ENCODE measurements around the gene ZSWIM8.

Gene ZSWIM8

GRCh38 chr10:73798927-73799560 is 13.6 kb downstream of the ZSWIM8 start:
- DNase-seq: no peak

- no peak for DNase-seq
Observed at GRCh38 chr10:73799899-73800559, 14.6 kb downstream of the ZSWIM8 start.

DNA sequence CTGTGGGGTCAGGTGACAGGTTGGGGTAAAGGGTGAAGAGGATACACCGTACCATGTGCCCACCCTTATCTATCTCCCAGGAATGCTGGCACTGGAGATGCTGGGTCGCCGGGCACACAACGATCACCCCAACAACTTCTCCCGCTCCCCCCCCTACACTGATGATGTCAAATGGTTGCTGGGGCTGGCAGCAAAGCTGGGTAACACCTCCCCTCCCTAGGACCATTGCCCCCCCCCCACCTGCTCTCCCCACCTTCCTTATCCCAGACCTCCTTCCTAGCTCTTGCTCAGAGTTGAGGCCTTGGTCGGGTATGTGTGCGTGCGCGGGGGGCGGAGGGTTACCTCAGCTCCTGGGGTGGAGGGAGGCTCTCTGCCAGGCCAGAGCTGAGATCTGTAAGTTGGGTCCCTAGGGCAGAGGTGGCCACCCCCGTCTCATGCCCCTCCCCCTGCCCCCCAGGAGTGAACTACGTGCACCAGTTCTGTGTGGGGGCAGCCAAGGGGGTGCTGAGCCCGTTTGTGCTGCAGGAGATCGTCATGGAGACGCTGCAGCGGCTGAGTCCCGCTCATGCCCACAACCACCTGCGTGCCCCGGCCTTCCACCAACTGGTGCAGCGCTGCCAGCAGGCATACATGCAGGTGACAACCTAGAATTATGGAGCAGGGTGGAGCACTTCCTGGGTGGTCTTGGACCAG is 15.3 kb downstream of the ZSWIM8 start:
- DNase-seq: no peak

GRCh38 chr10:73801253-73801590 is 15.8 kb downstream of the ZSWIM8 start:
- DNase-seq: no peak

DNA sequence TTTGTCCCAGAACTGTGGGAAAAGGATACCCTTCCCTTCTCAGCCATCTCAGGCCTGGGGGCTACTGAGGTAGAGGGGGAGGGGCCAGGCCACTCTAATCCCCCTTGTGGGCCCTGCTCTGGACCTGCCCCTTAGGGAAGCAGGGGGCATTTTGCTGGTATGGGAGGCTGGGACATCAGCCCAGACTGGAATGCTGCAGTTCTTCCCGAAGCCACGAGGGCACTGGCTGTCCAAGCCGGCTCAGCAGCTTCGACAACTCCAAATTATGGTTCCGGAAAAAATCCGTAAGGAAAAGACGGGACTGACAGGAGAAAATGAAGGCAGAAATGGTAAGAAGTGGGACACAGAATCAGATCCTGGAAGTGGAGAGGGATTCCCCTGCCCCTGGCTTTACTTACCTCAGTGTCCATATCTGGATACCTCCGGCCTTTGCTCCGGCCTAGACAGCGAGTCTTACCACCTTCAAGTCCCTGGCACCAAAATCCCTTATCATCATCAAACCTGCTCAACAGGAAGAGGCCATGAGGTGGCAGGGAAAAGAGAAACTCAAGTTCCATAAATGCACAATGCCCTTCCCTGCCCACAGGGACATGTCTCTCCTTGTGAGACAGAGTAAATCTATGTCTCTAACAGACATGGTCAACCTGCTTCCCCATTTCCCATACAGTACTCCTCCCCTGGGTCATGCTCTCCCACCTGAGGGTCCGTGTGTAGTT is 17.0 kb downstream of the ZSWIM8 start:
- no peak for DNase-seq

DNA sequence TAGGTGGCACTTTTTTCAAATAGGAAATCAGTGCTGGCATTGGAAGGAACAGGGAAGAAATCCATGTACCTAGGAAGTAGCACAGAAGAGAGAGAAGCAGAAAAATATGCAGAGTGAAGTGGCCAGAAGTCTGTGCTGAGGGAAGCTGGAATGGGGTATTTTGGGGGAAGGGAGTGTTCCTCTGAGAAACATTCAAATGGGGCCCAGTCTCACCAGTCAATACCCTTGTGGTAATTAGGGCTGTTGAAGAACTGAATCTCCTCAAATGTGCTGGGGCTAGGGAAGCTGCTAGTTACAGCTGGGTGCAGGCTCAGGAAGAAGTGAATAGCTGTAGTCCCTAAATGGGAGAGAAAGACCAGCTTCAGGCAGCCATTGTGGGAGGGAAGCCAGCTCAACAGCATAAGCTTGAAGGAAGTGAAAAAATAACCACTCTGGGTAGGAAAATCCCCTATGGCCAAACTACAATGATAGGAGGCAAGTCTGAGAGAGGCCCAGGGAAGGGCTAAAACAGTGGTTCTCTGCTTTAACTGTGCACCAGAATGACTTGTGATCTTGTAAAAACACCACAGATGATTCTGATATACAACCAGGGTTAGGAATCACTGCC is 18.4 kb downstream of the ZSWIM8 start:
- DNase-seq: no peak

- DNase-seq: no peak
Observed at GRCh38 chr10:73806176-73806950, 21.0 kb downstream of the ZSWIM8 start.

GRCh38 chr10:73807471-73807870 is 22.1 kb downstream of the ZSWIM8 start:
- no peak for DNase-seq

DNA sequence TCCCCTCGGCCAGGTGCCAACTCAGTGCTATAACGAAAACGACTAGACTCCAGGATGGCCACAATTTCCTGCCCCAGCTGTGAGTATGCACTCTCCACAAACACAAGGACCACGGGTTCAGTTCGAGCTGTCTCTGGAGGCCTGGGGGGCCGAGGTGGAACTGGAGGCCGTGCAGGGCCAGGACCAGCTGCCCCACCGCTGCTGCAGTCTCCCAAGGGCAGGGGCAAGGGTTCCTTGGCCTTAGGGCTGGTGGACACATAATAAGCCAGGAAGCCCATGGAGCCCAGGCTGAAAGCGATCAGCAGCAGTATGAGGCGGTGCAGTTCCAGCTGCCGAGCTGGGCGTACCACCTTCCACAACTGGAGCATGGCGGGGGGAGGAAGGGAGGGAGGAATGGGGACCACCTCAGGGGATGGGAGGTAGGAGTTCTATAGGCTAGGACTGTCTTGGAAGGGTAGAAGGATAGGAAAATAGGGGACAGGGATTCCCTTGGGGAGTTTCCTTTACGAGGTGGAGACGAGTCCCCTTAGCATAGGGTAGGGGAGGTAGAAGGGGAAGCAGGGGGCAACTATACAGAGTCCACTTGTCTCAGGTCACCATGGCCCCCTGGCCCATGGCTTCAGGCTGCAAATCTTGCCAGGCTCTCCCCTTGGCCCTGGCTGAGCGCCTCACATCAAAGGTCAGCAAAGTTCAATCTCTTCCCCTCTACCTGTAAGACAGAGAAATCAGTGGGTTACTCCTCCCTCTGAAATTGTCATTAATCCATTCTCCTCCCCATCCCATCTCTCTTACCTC is 22.8 kb downstream of the ZSWIM8 start:
- no peak for DNase-seq

GRCh38 chr10:73809061-73809818 is 23.8 kb downstream of the ZSWIM8 start:
- DNase-seq: no peak

DNA sequence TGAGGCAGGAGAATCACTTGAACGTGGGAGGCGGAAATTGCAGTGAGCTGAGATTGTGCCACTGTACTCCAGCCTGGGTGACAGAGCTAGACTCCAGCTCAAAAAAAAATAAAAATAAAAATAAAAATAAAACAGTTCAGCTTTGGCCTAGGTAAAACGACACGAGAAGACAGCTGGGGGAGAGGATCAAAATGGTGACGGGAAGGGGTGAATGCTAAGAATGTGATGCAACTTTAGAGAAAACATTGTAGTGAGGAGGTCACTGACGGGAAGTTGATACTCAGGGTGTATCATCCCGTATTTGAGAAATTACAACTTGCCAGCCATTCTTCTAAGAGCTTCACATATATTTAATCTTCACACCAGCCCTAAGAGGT is 24.9 kb downstream of the ZSWIM8 start:
- DNase-seq: no peak

DNA sequence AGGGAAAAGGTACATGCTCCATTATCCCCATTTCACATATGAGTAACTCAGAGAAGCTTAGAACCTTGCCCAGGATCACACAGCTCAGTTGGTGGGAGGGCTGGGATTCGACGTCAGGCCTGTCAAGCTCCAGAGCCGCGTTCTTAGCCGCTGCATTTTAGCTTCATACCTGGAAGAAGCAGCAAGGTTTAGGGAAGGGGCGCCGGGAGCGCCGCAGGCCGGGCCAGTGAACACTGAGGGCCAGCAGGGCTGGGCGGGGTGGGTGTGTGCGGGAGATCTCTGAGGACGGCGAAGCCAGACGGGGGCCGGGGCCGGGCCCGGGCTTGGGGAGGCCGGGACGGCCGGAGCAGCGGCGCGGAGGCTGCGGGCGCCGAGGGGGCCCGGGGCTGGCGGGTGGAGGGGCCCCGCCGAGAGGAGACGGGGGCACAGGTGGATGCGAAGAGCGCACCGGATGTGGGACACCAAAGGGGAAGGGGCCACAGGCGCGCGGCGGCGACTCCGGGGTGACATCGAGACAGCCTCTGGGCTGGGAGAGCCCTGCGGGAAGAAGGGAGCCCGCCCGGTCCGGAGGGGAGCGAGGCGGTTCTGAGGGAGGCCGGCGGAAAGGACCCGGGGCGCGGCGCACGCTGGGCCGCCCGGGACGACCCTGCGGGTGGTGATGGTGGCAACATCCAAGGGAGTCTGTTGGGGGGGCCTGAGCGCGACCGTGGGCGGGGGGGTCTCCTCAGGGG is 25.5 kb downstream of the ZSWIM8 start:
- DNase-seq: no peak

DNA sequence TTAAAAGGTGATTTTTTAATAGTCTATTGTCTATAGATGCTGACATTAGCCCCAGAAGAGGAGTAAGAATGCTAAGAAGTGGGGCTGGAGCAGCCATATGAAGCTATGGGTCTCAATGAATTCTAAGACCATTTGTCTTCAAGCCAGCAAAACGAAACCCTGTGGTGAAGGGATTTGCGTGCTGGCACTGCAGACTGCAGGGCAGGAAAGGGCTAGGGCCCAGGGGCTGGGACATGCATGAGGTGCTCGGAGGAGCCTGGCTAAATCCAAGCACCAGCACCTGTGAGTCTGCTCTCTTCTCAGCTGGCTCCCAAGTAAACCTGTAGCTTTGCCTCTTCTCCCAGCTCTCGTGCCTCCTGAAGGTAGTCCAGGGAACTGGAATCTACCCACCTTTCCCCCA is 27.3 kb downstream of the ZSWIM8 start:
- no peak for DNase-seq

DNA sequence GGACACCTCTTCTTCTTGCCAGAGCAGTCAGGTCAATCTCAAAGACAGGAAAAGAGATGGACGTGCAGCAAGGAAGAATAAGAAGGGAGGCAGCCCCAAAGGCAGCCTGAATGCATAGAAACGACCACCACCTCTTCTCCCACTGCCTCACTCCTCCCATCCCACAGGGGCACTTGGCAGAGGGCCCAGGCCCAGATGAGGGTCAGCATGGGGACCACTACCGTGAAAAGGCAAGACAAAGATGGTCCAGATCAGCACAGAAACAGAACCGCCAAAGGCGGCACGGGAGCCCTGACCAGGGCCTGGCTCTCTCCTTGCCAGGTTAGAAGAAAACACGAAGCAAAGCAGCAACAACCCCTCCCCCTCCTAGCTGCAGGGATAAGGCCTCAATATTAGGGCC is 27.9 kb downstream of the ZSWIM8 start:
- DNase-seq: no peak

DNA sequence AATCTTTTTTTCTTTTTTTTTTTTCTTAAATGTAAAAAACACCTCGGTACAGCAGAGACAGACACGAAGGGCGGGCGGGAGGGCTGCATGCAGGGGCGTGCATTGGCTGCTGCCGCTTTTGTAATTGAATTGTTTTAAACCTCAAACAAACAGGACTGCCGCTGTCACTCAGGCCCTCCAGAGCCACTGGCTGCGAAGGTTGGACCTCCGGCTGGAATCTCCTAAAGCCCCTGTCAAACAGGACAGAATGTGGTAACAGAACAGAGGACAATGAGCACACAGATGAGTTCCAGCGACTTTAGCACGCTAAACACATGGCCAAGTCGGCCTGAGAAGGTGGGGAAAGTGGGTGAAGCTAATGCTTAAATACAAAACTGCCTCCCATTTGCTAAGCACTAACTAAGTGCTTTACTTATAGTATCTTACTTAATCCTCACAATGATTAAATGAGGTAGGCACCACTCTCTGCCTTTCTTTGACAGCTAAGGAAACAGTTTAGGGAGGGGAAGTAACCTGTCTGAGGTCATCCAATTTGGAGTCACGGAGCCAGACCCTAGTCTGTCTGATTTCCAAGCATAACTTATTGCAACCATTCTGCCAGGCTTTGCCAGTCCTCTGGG is 29.0 kb downstream of the ZSWIM8 start:
- no peak for DNase-seq

DNA sequence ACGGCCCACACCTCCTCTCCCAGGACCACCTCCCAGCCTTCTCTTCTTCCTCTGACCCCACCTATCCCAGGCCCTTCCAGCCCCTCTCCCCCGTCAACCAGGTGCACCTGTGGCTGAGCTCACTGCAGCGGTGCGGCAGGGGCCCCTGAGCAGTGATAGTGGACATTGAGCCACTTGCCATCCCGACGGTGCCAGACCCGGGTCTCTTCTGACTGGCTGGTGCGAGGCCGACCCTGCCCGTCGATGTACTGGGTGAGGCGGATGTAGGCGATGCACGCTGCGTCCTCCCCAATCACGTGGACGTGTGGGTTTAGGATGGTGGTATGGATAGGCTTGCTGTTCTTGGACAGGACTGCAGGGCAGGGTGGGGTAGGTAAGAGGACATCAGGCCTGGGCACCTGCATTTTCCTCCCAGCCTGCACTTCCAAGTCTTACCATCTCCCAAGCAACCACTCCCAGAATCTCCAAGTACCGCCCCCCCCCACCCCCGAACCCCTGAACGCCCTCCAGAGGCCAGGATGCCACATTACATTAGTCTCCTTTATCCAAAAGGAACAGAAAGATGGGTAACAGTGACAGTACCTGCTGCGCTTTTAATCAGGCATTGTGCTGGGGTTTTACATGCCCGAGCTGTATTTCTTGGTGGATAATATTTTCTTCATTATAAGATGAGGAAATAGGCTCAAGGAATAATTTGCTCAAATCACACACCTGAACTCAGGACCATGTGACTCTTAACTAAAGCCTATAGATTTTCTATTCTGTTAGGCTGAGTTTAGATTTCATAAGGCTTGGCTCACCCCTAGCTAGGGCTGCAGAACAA is 29.7 kb downstream of the ZSWIM8 start:
- DNase-seq: no peak

DNA sequence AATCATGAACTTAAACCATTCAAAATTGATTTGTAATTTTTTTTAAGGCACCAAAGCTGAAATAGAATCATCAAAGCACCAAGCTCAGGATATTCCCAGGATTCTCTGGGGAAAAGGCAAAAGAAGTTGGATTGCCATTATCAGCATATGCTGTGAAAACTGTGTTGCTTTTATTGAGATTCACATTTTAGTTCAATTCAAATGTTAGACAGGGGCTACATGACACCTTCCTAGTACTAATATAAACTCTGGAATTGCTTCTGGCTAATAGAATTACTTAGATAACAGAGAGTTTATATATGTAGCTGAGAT is 30.3 kb downstream of the ZSWIM8 start:
- no peak for DNase-seq

DNA sequence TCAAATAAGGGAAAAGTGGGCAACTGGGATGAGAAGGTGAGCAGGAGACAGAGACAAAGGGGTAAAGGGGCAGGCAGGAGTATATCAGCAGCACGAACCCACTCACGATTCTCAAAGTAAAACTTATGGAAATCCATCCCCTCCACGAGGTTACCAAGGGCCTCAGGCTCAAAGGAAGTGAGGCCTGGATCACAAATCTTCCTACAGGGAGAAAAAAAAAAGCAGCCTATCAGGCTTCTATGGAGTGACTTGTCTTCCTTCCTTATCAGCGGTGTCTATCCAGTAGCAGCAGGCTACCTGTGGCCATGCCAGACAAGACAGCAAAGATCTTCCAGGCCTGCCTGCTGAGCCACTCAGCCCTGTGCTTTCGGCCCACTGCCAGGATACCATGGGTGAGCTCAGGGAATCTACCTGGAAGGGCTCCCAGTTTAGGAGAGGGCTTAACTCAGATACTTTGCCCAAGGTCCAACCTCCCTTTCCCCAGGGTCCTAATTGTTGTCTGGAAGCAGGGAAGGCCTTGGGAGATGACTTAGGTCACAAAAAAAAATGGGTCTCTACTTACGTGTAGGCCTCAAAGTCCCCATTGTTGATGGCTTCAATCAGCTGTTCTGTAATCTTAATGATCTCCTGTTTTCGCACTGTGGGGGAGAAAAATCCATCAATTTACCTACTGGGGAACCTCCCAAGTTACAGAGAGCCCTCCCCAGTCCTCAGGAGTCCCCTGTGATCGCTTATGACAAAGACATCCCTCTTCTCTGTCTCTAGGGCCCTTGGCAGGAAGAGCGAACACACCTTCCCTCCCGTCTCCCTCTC is 31.7 kb downstream of the ZSWIM8 start:
- DNase-seq: no peak

Data from NCI-H2081 treated with DMSO at 0.1 percent for 48 hours (cell line).